ENCODE results near the gene CAMK2D.

DNA sequence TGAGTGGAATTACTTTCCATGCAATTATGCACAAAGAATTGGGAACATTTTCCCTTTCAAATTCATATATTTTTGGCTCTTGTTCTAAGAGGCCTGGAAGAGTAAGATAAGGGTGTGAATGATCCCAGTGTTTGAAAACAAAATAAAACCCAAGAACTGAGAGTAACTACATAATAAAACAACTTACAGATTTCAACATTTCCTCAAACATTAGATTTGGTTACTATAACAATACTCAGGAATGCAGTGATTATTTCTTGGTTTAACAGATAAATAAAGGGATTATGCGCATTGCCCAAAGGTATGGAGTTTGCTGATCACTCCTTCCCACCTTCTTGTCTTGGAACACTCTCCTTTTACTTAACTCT is 292.5 kb downstream of the CAMK2D start:
- TF ChIP-seq, protein P1, sequence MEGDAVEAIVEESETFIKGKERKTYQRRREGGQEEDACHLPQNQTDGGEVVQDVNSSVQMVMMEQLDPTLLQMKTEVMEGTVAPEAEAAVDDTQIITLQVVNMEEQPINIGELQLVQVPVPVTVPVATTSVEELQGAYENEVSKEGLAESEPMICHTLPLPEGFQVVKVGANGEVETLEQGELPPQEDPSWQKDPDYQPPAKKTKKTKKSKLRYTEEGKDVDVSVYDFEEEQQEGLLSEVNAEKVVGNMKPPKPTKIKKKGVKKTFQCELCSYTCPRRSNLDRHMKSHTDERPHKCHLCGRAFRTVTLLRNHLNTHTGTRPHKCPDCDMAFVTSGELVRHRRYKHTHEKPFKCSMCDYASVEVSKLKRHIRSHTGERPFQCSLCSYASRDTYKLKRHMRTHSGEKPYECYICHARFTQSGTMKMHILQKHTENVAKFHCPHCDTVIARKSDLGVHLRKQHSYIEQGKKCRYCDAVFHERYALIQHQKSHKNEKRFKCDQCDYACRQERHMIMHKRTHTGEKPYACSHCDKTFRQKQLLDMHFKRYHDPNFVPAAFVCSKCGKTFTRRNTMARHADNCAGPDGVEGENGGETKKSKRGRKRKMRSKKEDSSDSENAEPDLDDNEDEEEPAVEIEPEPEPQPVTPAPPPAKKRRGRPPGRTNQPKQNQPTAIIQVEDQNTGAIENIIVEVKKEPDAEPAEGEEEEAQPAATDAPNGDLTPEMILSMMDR (IDR thresholded peaks at IDR 0.05) = no peak
- TF ChIP-seq POLR2A (IDR thresholded peaks at IDR 0.05; ENCODE audit: low read depth) (no peak), POLR2AphosphoS5 (IDR thresholded peaks at IDR 0.05) (no peak)

Measured in esophagus muscularis mucosa (tissue), 3 donors.